Lower leg skin (tissue), 3 donors: ENCODE measurements around the gene ASCC1.

Source experiments
- CTCF ChIP-seq, 3 donors: fragments of 450-650 bp; IDR thresholded peaks; one replicate each; pipeline ENCODE4 v1.5.1; 2016; ENCODE audit warnings: antibody characterized with exemption in 3 of 3, mild to moderate bottlenecking in 3 of 3, moderate library complexity in 2 of 3
- POLR2A ChIP-seq, 2 donors: fragments of 450-650 bp; IDR thresholded peaks; one replicate each; pipeline ENCODE4 v1.6.1; 2016 to 2017; ENCODE audit warnings: antibody characterized with exemption in 2 of 2, mild to moderate bottlenecking in 1 of 2, moderate library complexity in 1 of 2

GRCh38 chr10:72124989-72125388 lies 91.1 kb downstream of the ASCC1 start:
- TF ChIP-seq CTCF (IDR thresholded peaks at IDR 0.05): no peak
- no peak for TF ChIP-seq POLR2A (IDR thresholded peaks at IDR 0.05)
